ENCODE data around the gene TEDC2. TPM values are rescaled to one million over a fixed set of nuclear protein-coding genes. Genes with fewer than 3 reads are reported as not detected.

Gene TEDC2
- total RNA-seq, 1 experiment from 2014 or later: 28.2 TPM

- no peak overlapping the region for H3K27ac Mint-ChIP-seq (ENCODE audit: unreplicated experiment)
- BruUV-seq (replicated peaks): no TSS peak
- TF ChIP-seq CTCF (IDR thresholded peaks at IDR 0.05; ENCODE audit: unreplicated experiment): no peak
- DNase-seq: no peak
- no peaks in the 10 kb centered on the region for H3K9me3 Mint-ChIP-seq (ENCODE audit: low read depth, unreplicated experiment)
- H3K4me3 Mint-ChIP-seq (ENCODE audit: low read depth, unreplicated experiment): no peak overlapping the region
- H3K4me1 Mint-ChIP-seq (ENCODE audit: low read depth, unreplicated experiment): peaks cover 21% of the 10 kb centered on the region
- no peaks in the 10 kb centered on the region for H3K27me3 Mint-ChIP-seq (ENCODE audit: unreplicated experiment)
- intact Hi-C loops (cut with micrococcal nuclease; ENCODE audit: unreplicated experiment): no loop called here
- H3K36me3 Mint-ChIP-seq (ENCODE audit: insufficient read depth, unreplicated experiment): peaks cover 71% of the 10 kb centered on the region
- CTCF ChIA-PET: no interaction called here
These were observed 3.3 kb upstream of the TEDC2 start for GRCh38 chr16:2456551-2457153.

- Mint-ChIP-seq H3K9me3 (ENCODE audit: low read depth, unreplicated experiment) (no peaks in the 10 kb centered on the region), H3K4me3 (ENCODE audit: low read depth, unreplicated experiment) (no peak overlapping the region), H3K27ac (ENCODE audit: unreplicated experiment) (no peak overlapping the region), H3K36me3 (ENCODE audit: insufficient read depth, unreplicated experiment) (peaks cover 65% of the 10 kb centered on the region), H3K4me1 (ENCODE audit: low read depth, unreplicated experiment) (peaks cover 21% of the 10 kb centered on the region), H3K27me3 (ENCODE audit: unreplicated experiment) (no peaks in the 10 kb centered on the region)
- BruUV-seq (replicated peaks): no TSS peak
- CTCF ChIA-PET: interaction anchor here (0.5 kb wide), 1 partner anchor 231 kb away, joined by 5 read pairs; no protein-coding TSS in a partner anchor
- no peak for TF ChIP-seq CTCF (IDR thresholded peaks at IDR 0.05; ENCODE audit: unreplicated experiment)
- DNase-seq: no peak
- intact Hi-C loops (cut with micrococcal nuclease; ENCODE audit: unreplicated experiment): no loop called here
These were observed 2.6 kb upstream of the TEDC2 start for GRCh38 chr16:2457267-2457666.

GRCh38 chr16:2457946-2458345, 2.0 kb upstream of the TEDC2 start:
- BruUV-seq (replicated peaks): no TSS peak
- no peak overlapping the region for H3K4me3 Mint-ChIP-seq (ENCODE audit: low read depth, unreplicated experiment)
- TF ChIP-seq CTCF (IDR thresholded peaks at IDR 0.05; ENCODE audit: unreplicated experiment): no peak
- no peaks in the 10 kb centered on the region for H3K9me3 Mint-ChIP-seq (ENCODE audit: low read depth, unreplicated experiment)
- intact Hi-C loops (cut with micrococcal nuclease; ENCODE audit: unreplicated experiment): no loop called here
- no peaks in the 10 kb centered on the region for H3K27me3 Mint-ChIP-seq (ENCODE audit: unreplicated experiment)
- CTCF ChIA-PET: interaction anchor here (0.5 kb wide), 1 partner anchor 232 kb away, joined by 5 read pairs; no protein-coding TSS in a partner anchor
- no peak for DNase-seq
- H3K27ac Mint-ChIP-seq (ENCODE audit: unreplicated experiment): no peak overlapping the region
- peaks cover 21% of the 10 kb centered on the region for H3K4me1 Mint-ChIP-seq (ENCODE audit: low read depth, unreplicated experiment)
- H3K36me3 Mint-ChIP-seq (ENCODE audit: insufficient read depth, unreplicated experiment): peaks cover 62% of the 10 kb centered on the region

- H3K9me3 Mint-ChIP-seq (ENCODE audit: low read depth, unreplicated experiment): no peaks in the 10 kb centered on the region
- peaks cover 21% of the 10 kb centered on the region for H3K4me1 Mint-ChIP-seq (ENCODE audit: low read depth, unreplicated experiment)
- peak overlapping the region; percentile 93 for H3K4me3 Mint-ChIP-seq (ENCODE audit: low read depth, unreplicated experiment)
- BruUV-seq (replicated peaks): no TSS peak
- H3K27me3 Mint-ChIP-seq (ENCODE audit: unreplicated experiment): no peaks in the 10 kb centered on the region
- TF ChIP-seq CTCF (IDR thresholded peaks at IDR 0.05; ENCODE audit: unreplicated experiment): no peak
- CTCF ChIA-PET: interaction anchor here (0.5 to 1.5 kb wide), 4 partner anchors 9 to 138 kb away, joined by 3 to 7 read pairs (median 4); no protein-coding TSS in a partner anchor
- H3K36me3 Mint-ChIP-seq (ENCODE audit: insufficient read depth, unreplicated experiment): peaks cover 61% of the 10 kb centered on the region
- intact Hi-C loops (cut with micrococcal nuclease; ENCODE audit: unreplicated experiment): no loop called here
- DNase-seq: peak; percentile 36
- peak overlapping the region; percentile 66 for H3K27ac Mint-ChIP-seq (ENCODE audit: unreplicated experiment)
These were observed 842 bp upstream of the TEDC2 start for GRCh38 chr16:2458887-2459646.

Data from Calu3 (cell line).